ENCODE data around the gene TTYH3.

TTYH3 gene

GRCh38 chr7:2649139-2649838 is 17.5 kb downstream of the TTYH3 start:
- no peaks in the 10 kb centered on the region for H3K27me3 ChIP-seq (ENCODE audit: control insufficient read depth in 1 of 2, insufficient read depth in 2 of 2, low read length in 2 of 2)
- peaks cover 14 to 31% of the 10 kb centered on the region in 2 donors for H3K36me3 ChIP-seq (ENCODE audit: control insufficient read depth in 1 of 2, insufficient read depth in 2 of 2, low read length in 2 of 2)
- H3K4me1 ChIP-seq (ENCODE audit: control insufficient read depth in 1 of 2, insufficient read depth in 2 of 2, low read length in 2 of 2), result peaks cover 4 to 12% of the 10 kb centered on the region in 2 donors
- H3K9me3 ChIP-seq (ENCODE audit: control insufficient read depth in 1 of 2, low read length in 2 of 2), result no peaks in the 10 kb centered on the region
- H3K27ac ChIP-seq (ENCODE audit: low read depth, low read length), result no peak overlapping the region
- no peak overlapping the region for H3K4me3 ChIP-seq (ENCODE audit: low read depth in 1 of 2, low read length in 2 of 2)
- no peak overlapping the region for H3K9ac ChIP-seq (ENCODE audit: low read depth in 1 of 2, low read length in 2 of 2)

GRCh38 chr7:2649991-2650390 is 18.2 kb downstream of the TTYH3 start:
- Histone ChIP-seq H3K27ac (ENCODE audit: low read depth, low read length) (no peak overlapping the region), H3K27me3 (ENCODE audit: control insufficient read depth in 1 of 2, insufficient read depth in 2 of 2, low read length in 2 of 2) (no peaks in the 10 kb centered on the region), H3K4me1 (ENCODE audit: control insufficient read depth in 1 of 2, insufficient read depth in 2 of 2, low read length in 2 of 2) (peaks cover 0 to 5% of the 10 kb centered on the region in 2 donors), H3K4me3 (ENCODE audit: low read depth in 1 of 2, low read length in 2 of 2) (no peak overlapping the region), H3K9me3 (ENCODE audit: control insufficient read depth in 1 of 2, low read length in 2 of 2) (no peaks in the 10 kb centered on the region), H3K36me3 (ENCODE audit: control insufficient read depth in 1 of 2, insufficient read depth in 2 of 2, low read length in 2 of 2) (peaks cover 14 to 31% of the 10 kb centered on the region in 2 donors), H3K9ac (ENCODE audit: low read depth in 1 of 2, low read length in 2 of 2) (no peak overlapping the region)

- peaks cover 14 to 31% of the 10 kb centered on the region in 2 donors for H3K36me3 ChIP-seq (ENCODE audit: control insufficient read depth in 1 of 2, insufficient read depth in 2 of 2, low read length in 2 of 2)
- H3K4me3 ChIP-seq (ENCODE audit: low read depth in 1 of 2, low read length in 2 of 2), result no peak overlapping the region
- no peaks in the 10 kb centered on the region for H3K27me3 ChIP-seq (ENCODE audit: control insufficient read depth in 1 of 2, insufficient read depth in 2 of 2, low read length in 2 of 2)
- no peaks in the 10 kb centered on the region for H3K9me3 ChIP-seq (ENCODE audit: control insufficient read depth in 1 of 2, low read length in 2 of 2)
- H3K4me1 ChIP-seq (ENCODE audit: control insufficient read depth in 1 of 2, insufficient read depth in 2 of 2, low read length in 2 of 2), result peaks cover 0 to under 1% of the 10 kb centered on the region in 2 donors
- no peak overlapping the region for H3K9ac ChIP-seq (ENCODE audit: low read depth in 1 of 2, low read length in 2 of 2)
- no peak overlapping the region for H3K27ac ChIP-seq (ENCODE audit: low read depth, low read length)
Observed at GRCh38 chr7:2650451-2650850, 18.7 kb downstream of the TTYH3 start.

GRCh38 chr7:2651336-2651735 is 19.6 kb downstream of the TTYH3 start:
- no peak overlapping the region for H3K27ac ChIP-seq (ENCODE audit: low read depth, low read length)
- peaks cover 15 to 36% of the 10 kb centered on the region in 2 donors for H3K36me3 ChIP-seq (ENCODE audit: control insufficient read depth in 1 of 2, insufficient read depth in 2 of 2, low read length in 2 of 2)
- no peaks in the 10 kb centered on the region for H3K9me3 ChIP-seq (ENCODE audit: control insufficient read depth in 1 of 2, low read length in 2 of 2)
- H3K4me1 ChIP-seq (ENCODE audit: control insufficient read depth in 1 of 2, insufficient read depth in 2 of 2, low read length in 2 of 2), result no peaks in the 10 kb centered on the region
- no peak overlapping the region for H3K4me3 ChIP-seq (ENCODE audit: low read depth in 1 of 2, low read length in 2 of 2)
- H3K27me3 ChIP-seq (ENCODE audit: control insufficient read depth in 1 of 2, insufficient read depth in 2 of 2, low read length in 2 of 2), result no peaks in the 10 kb centered on the region
- no peak overlapping the region for H3K9ac ChIP-seq (ENCODE audit: low read depth in 1 of 2, low read length in 2 of 2)

- no peaks in the 10 kb centered on the region for H3K27me3 ChIP-seq (ENCODE audit: control insufficient read depth in 1 of 2, insufficient read depth in 2 of 2, low read length in 2 of 2)
- H3K4me1 ChIP-seq (ENCODE audit: control insufficient read depth in 1 of 2, insufficient read depth in 2 of 2, low read length in 2 of 2), result no peaks in the 10 kb centered on the region
- no peak overlapping the region for H3K9ac ChIP-seq (ENCODE audit: low read depth in 1 of 2, low read length in 2 of 2)
- H3K9me3 ChIP-seq (ENCODE audit: control insufficient read depth in 1 of 2, low read length in 2 of 2), result no peaks in the 10 kb centered on the region
- H3K27ac ChIP-seq (ENCODE audit: low read depth, low read length), result no peak overlapping the region
- no peak overlapping the region for H3K4me3 ChIP-seq (ENCODE audit: low read depth in 1 of 2, low read length in 2 of 2)
- H3K36me3 ChIP-seq (ENCODE audit: control insufficient read depth in 1 of 2, insufficient read depth in 2 of 2, low read length in 2 of 2), result peaks cover 22 to 43% of the 10 kb centered on the region in 2 donors
Observed at GRCh38 chr7:2651847-2652735, 20.3 kb downstream of the TTYH3 start.

- no peaks in the 10 kb centered on the region for H3K4me1 ChIP-seq (ENCODE audit: control insufficient read depth in 1 of 2, insufficient read depth in 2 of 2, low read length in 2 of 2)
- no peaks in the 10 kb centered on the region for H3K9me3 ChIP-seq (ENCODE audit: control insufficient read depth in 1 of 2, low read length in 2 of 2)
- no peak overlapping the region for H3K4me3 ChIP-seq (ENCODE audit: low read depth in 1 of 2, low read length in 2 of 2)
- peaks cover 24 to 45% of the 10 kb centered on the region in 2 donors for H3K36me3 ChIP-seq (ENCODE audit: control insufficient read depth in 1 of 2, insufficient read depth in 2 of 2, low read length in 2 of 2)
- H3K9ac ChIP-seq (ENCODE audit: low read depth in 1 of 2, low read length in 2 of 2), result no peak overlapping the region
- H3K27ac ChIP-seq (ENCODE audit: low read depth, low read length), result no peak overlapping the region
- no peaks in the 10 kb centered on the region for H3K27me3 ChIP-seq (ENCODE audit: control insufficient read depth in 1 of 2, insufficient read depth in 2 of 2, low read length in 2 of 2)
Observed at GRCh38 chr7:2652736-2653060, 20.9 kb downstream of the TTYH3 start.

GRCh38 chr7:2654059-2654458 is 22.3 kb downstream of the TTYH3 start:
- no peak overlapping the region for H3K4me3 ChIP-seq (ENCODE audit: low read depth in 1 of 2, low read length in 2 of 2)
- H3K27me3 ChIP-seq (ENCODE audit: control insufficient read depth in 1 of 2, insufficient read depth in 2 of 2, low read length in 2 of 2), result no peaks in the 10 kb centered on the region
- peaks cover 16 to 43% of the 10 kb centered on the region in 2 donors for H3K36me3 ChIP-seq (ENCODE audit: control insufficient read depth in 1 of 2, insufficient read depth in 2 of 2, low read length in 2 of 2)
- H3K4me1 ChIP-seq (ENCODE audit: control insufficient read depth in 1 of 2, insufficient read depth in 2 of 2, low read length in 2 of 2), result no peaks in the 10 kb centered on the region
- H3K9ac ChIP-seq (ENCODE audit: low read depth in 1 of 2, low read length in 2 of 2), result no peak overlapping the region
- no peaks in the 10 kb centered on the region for H3K9me3 ChIP-seq (ENCODE audit: control insufficient read depth in 1 of 2, low read length in 2 of 2)
- no peak overlapping the region for H3K27ac ChIP-seq (ENCODE audit: low read depth, low read length)

- H3K9ac ChIP-seq (ENCODE audit: low read depth in 1 of 2, low read length in 2 of 2), result no peak overlapping the region
- no peaks in the 10 kb centered on the region for H3K27me3 ChIP-seq (ENCODE audit: control insufficient read depth in 1 of 2, insufficient read depth in 2 of 2, low read length in 2 of 2)
- H3K4me3 ChIP-seq (ENCODE audit: low read depth in 1 of 2, low read length in 2 of 2), result no peak overlapping the region
- H3K27ac ChIP-seq (ENCODE audit: low read depth, low read length), result no peak overlapping the region
- H3K36me3 ChIP-seq (ENCODE audit: control insufficient read depth in 1 of 2, insufficient read depth in 2 of 2, low read length in 2 of 2), result peaks cover 11 to 31% of the 10 kb centered on the region in 2 donors
- H3K4me1 ChIP-seq (ENCODE audit: control insufficient read depth in 1 of 2, insufficient read depth in 2 of 2, low read length in 2 of 2), result no peaks in the 10 kb centered on the region
- H3K9me3 ChIP-seq (ENCODE audit: control insufficient read depth in 1 of 2, low read length in 2 of 2), result no peaks in the 10 kb centered on the region
Observed at GRCh38 chr7:2655870-2656614, 24.3 kb downstream of the TTYH3 start.

GRCh38 chr7:2657208-2657607 is 25.4 kb downstream of the TTYH3 start:
- Histone ChIP-seq H3K27ac (ENCODE audit: low read depth, low read length) (no peak overlapping the region), H3K9me3 (ENCODE audit: control insufficient read depth in 1 of 2, low read length in 2 of 2) (no peaks in the 10 kb centered on the region), H3K4me1 (ENCODE audit: control insufficient read depth in 1 of 2, insufficient read depth in 2 of 2, low read length in 2 of 2) (no peaks in the 10 kb centered on the region), H3K36me3 (ENCODE audit: control insufficient read depth in 1 of 2, insufficient read depth in 2 of 2, low read length in 2 of 2) (peaks cover 11 to 25% of the 10 kb centered on the region in 2 donors), H3K4me3 (ENCODE audit: low read depth in 1 of 2, low read length in 2 of 2) (no peak overlapping the region), H3K9ac (ENCODE audit: low read depth in 1 of 2, low read length in 2 of 2) (no peak overlapping the region), H3K27me3 (ENCODE audit: control insufficient read depth in 1 of 2, insufficient read depth in 2 of 2, low read length in 2 of 2) (no peaks in the 10 kb centered on the region)

All from duodenal mucosa (tissue), 2 donors.